IMR-90 (cell line): ENCODE measurements around the gene CRYBG3.

Source experiments
- BHLHE40 ChIP-seq: fragments of 150-350 bp; IDR thresholded peaks from 2 replicates; pipeline ENCODE4 v1.6.1; 2016; ENCODE audit warnings: mild to moderate bottlenecking, low read depth, low read length
- CEBPB ChIP-seq: IDR thresholded peaks from 2 replicates; pipeline ENCODE4 v1.6.1; 2012; ENCODE audit warnings: low read depth, low read length, improper control_type of control experiment
- ELK1 ChIP-seq: fragments of 150-350 bp; IDR thresholded peaks from 2 replicates; pipeline ENCODE4 v1.6.1; 2016; ENCODE audit warnings: low read depth, mild to moderate bottlenecking, low read length, moderate library complexity, borderline replicate concordance
- MAFK ChIP-seq: IDR thresholded peaks from 2 replicates; pipeline ENCODE4 v1.6.1; 2012; ENCODE audit warnings: low read depth, low read length, improper control_type of control experiment
- MAZ ChIP-seq: IDR thresholded peaks from 2 replicates; pipeline ENCODE4 v1.6.1; 2012; ENCODE audit warnings: low read depth, mild to moderate bottlenecking, low read length, improper control_type of control experiment, moderate library complexity, borderline replicate concordance
- MXI1 ChIP-seq: IDR thresholded peaks from 2 replicates; pipeline ENCODE4 v1.6.1; 2012; ENCODE audit warnings: low read depth, mild to moderate bottlenecking, low read length, moderate library complexity, borderline replicate concordance
- POLR2A ChIP-seq: IDR thresholded peaks from 2 replicates; pipeline ENCODE4 v1.6.1; 2012; ENCODE audit warnings: mild to moderate bottlenecking, low read depth, low read length
- RAD21 ChIP-seq: IDR thresholded peaks from 2 replicates; pipeline ENCODE4 v1.6.1; 2012; ENCODE audit warnings: low read length, improper control_type of control experiment
- RCOR1 ChIP-seq: IDR thresholded peaks from 2 replicates; pipeline ENCODE4 v1.6.1; 2012; ENCODE audit warnings: mild to moderate bottlenecking, low read length, improper control_type of control experiment; ENCODE audit not compliant: insufficient replicate concordance
- RFX5 ChIP-seq: IDR thresholded peaks from 2 replicates; pipeline ENCODE4 v1.8.0; 2012; ENCODE audit warnings: low read depth, mild to moderate bottlenecking, low read length, moderate library complexity
- USF2 ChIP-seq: fragments of 150-350 bp; IDR thresholded peaks from 2 replicates; pipeline ENCODE4 v1.6.1; 2017; ENCODE audit warnings: mild to moderate bottlenecking, antibody characterized with exemption, low read length, low read depth
- TF ChIP-seq, protein P1 (sequence below): conservative IDR thresholded peaks from 2 replicates; pipeline ENCODE4 v1.5.1; 2012; ENCODE audit warnings: mild to moderate bottlenecking, low read depth, low read length, improper control_type of control experiment

DNA sequence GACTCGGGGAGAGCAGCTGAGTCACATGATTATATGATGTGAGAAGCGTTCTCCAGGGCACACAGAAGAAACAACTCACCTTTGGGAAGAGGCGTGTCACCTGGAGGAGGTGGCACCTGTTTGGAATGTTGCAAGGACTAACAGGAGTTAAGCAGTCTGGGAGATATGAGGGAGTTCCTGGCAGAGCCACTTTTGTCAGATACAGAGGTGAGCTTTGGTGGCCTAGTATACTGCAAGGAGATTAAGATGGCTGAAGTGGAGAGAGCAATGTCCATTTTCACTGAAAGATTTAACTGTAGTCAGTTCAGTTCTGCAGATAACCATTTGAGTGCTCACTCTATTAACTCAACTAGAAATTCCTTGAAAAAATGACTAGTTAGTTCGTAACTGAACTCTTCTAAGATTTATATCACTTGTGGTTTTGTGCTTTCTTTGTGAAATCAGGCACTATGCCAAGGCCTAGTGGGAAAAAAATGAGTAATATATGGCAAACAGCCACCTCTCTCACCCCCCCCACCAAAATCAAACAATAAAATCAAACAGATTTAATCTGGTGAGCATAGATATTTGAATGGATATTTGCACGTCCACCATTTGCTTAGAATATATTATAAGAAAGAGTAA lies 61.3 kb downstream of the CRYBG3 start:
- TF ChIP-seq POLR2A (no peak), MAFK (no peak), RCOR1 (no peak), BHLHE40 (no peak), USF2 (no peak), RAD21 (no peak), MAZ (no peak), RFX5 (no peak), CEBPB (no peak), MXI1 (no peak), ELK1 (no peak)
- TF ChIP-seq, protein P1, sequence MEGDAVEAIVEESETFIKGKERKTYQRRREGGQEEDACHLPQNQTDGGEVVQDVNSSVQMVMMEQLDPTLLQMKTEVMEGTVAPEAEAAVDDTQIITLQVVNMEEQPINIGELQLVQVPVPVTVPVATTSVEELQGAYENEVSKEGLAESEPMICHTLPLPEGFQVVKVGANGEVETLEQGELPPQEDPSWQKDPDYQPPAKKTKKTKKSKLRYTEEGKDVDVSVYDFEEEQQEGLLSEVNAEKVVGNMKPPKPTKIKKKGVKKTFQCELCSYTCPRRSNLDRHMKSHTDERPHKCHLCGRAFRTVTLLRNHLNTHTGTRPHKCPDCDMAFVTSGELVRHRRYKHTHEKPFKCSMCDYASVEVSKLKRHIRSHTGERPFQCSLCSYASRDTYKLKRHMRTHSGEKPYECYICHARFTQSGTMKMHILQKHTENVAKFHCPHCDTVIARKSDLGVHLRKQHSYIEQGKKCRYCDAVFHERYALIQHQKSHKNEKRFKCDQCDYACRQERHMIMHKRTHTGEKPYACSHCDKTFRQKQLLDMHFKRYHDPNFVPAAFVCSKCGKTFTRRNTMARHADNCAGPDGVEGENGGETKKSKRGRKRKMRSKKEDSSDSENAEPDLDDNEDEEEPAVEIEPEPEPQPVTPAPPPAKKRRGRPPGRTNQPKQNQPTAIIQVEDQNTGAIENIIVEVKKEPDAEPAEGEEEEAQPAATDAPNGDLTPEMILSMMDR, result no peak
